Prostate gland (tissue), 2 donors: ENCODE measurements around the gene MOGAT3. TPM values are rescaled to one million over a fixed set of nuclear protein-coding genes. Genes with fewer than 3 reads are reported as not detected.

Source experiments
- DNase-seq: peaks from one replicate; pipeline ENCODE4 v3.0.0-alpha.2; 2019; ENCODE audit warnings: low spot score
- H3K27ac ChIP-seq, 2 donors: fragments of 200-600 bp; sonication (generic); 2 replicates each; pipeline ENCODE4 v1.5.1; 2017 to 2019
- H3K27me3 ChIP-seq: fragments of 200-600 bp; sonication (generic); replicated peaks from 2 replicates; pipeline ENCODE4 v1.5.1; 2019; ENCODE audit not compliant: insufficient read depth
- H3K36me3 ChIP-seq, 2 donors: fragments of 200-600 bp; sonication (generic); 1 replicate in 1 of 2; 2 replicates in 1 of 2; pipeline versions ENCODE4 v1.5.1 to v1.8.1; 2017 to 2019
- H3K4me1 ChIP-seq: fragments of 200-600 bp; sonication (generic); replicated peaks from 2 replicates; pipeline ENCODE4 v1.5.1; 2019
- H3K4me3 ChIP-seq, 2 donors: fragments of 200-600 bp; sonication (generic); 2 replicates each; pipeline ENCODE4 v1.5.1; 2017 to 2019
- H3K9me3 ChIP-seq: fragments of 200-600 bp; sonication (generic); 2 replicates; pipeline ENCODE4 v1.5.1; 2017
- POLR2A ChIP-seq: fragments of 450-650 bp; IDR thresholded peaks from one replicate; pipeline ENCODE4 v1.6.1; 2016; ENCODE audit warnings: antibody characterized with exemption, mild to moderate bottlenecking
- POLR2AphosphoS5 ChIP-seq: sonication (generic); formaldehyde crosslinking; IDR thresholded peaks from one replicate; pipeline ENCODE4 v1.6.1; 2017; ENCODE audit warnings: antibody characterized with exemption
- WGBS: methylation state at CpG from one replicate; pipeline ENCODE4 v1.1.5; 2018; 5-methylcytosine and 5-hydroxymethylcytosine counted together
- intact Hi-C: fragments of 100-400 bp; cut with DNase I; formaldehyde crosslinking; loops from one replicate; pipeline ENCODE4 v1.14.2; 2022
- total RNA-seq, 2 donors: library from RNA; depleted of rRNA; stranded (reverse); fragments of >200 nt; gene quantifications; one replicate each; pipeline ENCODE4 v1.1.0, GENCODE V29; 2016
- TF ChIP-seq, protein P1 (sequence below), 4 experiments: fragments of 200-600 bp in 2 of 4; fragments of 450-650 bp in 2 of 4; sonication (generic) in 2 of 4; IDR thresholded peaks; 1 replicate in 3 of 4; 2 replicates in 1 of 4; pipeline ENCODE4 v1.5.1; 2016 to 2019; ENCODE audit warnings: antibody characterized with exemption in 4 of 4, mild to moderate bottlenecking in 2 of 4, moderate library complexity in 2 of 4

MOGAT3 gene
- total RNA-seq, 2 donors from 2014 or later, result not detected

DNA sequence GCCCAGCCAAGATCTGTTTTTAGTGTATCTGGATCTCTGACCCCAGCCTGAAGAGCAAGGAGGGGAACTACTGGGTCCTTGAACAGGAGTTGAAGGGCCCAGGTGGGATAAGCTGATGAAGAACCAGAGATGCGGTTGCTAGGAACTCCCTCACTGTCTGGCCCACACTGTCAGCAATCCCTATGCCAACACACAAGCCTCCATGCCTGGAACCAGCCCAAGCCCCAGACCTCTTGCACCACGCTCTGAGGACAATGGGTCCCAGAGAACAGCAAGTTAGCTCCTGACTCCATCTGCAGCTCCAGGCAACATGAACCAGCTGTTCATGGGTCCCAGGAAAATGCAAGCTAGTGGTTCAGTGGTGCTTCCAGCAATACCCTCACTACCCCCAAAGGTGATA lies 23.2 kb downstream of the MOGAT3 start:
- H3K9me3 ChIP-seq, result no peaks in the 10 kb centered on the region
- H3K36me3 ChIP-seq, result no peaks in the 10 kb centered on the region
- peaks cover 30% of the 10 kb centered on the region for H3K27me3 ChIP-seq
- DNase-seq, result no peak
- no peak overlapping the region for H3K4me3 ChIP-seq
- no peaks in the 10 kb centered on the region for H3K4me1 ChIP-seq
- H3K27ac ChIP-seq, result no peak overlapping the region
- intact Hi-C loops, result no loop called here
- TF ChIP-seq, protein P1, sequence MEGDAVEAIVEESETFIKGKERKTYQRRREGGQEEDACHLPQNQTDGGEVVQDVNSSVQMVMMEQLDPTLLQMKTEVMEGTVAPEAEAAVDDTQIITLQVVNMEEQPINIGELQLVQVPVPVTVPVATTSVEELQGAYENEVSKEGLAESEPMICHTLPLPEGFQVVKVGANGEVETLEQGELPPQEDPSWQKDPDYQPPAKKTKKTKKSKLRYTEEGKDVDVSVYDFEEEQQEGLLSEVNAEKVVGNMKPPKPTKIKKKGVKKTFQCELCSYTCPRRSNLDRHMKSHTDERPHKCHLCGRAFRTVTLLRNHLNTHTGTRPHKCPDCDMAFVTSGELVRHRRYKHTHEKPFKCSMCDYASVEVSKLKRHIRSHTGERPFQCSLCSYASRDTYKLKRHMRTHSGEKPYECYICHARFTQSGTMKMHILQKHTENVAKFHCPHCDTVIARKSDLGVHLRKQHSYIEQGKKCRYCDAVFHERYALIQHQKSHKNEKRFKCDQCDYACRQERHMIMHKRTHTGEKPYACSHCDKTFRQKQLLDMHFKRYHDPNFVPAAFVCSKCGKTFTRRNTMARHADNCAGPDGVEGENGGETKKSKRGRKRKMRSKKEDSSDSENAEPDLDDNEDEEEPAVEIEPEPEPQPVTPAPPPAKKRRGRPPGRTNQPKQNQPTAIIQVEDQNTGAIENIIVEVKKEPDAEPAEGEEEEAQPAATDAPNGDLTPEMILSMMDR (IDR thresholded peaks at IDR 0.05), result no peak
- TF ChIP-seq POLR2A (no peak), POLR2AphosphoS5 (no peak)
- 65% methylated on average over 2 of the region's 2 CpGs for WGBS

DNA sequence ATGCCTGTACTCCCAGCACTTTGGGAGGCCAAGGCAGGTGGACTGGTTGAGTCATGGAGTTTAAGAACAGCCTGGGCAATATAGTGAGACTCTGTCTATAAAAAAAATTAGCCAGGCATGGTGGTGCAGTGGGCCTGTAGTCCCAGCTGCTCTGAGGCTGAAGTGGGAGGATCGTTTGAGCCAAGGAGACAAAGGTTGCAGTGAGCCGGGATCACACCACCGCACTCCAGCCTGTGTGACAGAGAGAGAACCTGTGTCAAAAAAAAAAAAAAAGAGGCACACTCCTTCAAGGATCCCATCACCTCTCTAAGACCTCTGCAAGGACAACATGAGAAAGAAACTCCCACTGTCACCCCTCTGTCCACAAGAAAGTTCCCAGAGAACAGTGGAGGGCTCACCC lies 25.2 kb downstream of the MOGAT3 start:
- DNase-seq, result no peak
- intact Hi-C loops, result no loop called here
- Histone ChIP-seq H3K27ac (no peak overlapping the region), H3K36me3 (no peaks in the 10 kb centered on the region), H3K4me3 (no peak overlapping the region), H3K4me1 (peaks cover 5% of the 10 kb centered on the region), H3K9me3 (no peaks in the 10 kb centered on the region), H3K27me3 (peaks cover 48% of the 10 kb centered on the region)
- 28% methylated on average over 3 of the region's 3 CpGs for WGBS
- TF ChIP-seq POLR2A, result no peak
- TF ChIP-seq, protein P1 (IDR thresholded peaks at IDR 0.05), result no peak
- TF ChIP-seq POLR2AphosphoS5, result no peak

DNA sequence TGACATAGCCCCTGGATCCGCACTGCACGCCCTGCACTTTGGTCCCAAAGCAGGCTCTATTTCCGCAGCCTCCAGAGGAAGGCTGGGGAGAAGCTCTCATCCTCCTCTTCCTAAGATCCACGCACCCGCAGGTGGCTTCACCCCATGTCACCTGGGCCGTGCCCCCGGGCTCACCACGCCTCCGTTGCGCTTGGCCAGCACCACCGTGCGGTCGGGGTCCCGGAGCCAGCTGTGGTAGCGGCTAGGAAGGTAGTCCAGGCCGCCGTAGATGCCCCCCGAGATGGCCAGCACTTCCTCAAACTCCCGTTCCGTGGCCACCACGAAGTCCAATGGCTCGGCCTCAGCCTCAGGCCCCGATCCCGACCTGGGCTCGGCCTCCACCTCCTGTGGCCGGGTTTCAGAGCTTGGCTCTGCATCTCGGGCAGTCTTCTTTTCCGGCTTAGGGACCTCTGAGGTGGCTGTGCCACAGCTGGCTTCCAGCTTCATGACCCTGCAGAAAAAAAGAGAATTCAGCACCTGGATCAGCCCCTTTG lies 26.4 kb downstream of the MOGAT3 start:
- H3K27ac ChIP-seq, result no peak overlapping the region
- peaks cover 5% of the 10 kb centered on the region for H3K4me1 ChIP-seq
- TF ChIP-seq, protein P1 (IDR thresholded peaks at IDR 0.05), result no peak
- TF ChIP-seq POLR2A, result no peak
- TF ChIP-seq POLR2AphosphoS5, result no peak
- H3K36me3 ChIP-seq, result no peaks in the 10 kb centered on the region
- no peak for DNase-seq
- no peak overlapping the region for H3K4me3 ChIP-seq
- intact Hi-C loops, result no loop called here
- WGBS, result 6% methylated on average over 26 of the region's 28 CpGs
- no peaks in the 10 kb centered on the region for H3K9me3 ChIP-seq
- H3K27me3 ChIP-seq, result peaks cover 43% of the 10 kb centered on the region

DNA sequence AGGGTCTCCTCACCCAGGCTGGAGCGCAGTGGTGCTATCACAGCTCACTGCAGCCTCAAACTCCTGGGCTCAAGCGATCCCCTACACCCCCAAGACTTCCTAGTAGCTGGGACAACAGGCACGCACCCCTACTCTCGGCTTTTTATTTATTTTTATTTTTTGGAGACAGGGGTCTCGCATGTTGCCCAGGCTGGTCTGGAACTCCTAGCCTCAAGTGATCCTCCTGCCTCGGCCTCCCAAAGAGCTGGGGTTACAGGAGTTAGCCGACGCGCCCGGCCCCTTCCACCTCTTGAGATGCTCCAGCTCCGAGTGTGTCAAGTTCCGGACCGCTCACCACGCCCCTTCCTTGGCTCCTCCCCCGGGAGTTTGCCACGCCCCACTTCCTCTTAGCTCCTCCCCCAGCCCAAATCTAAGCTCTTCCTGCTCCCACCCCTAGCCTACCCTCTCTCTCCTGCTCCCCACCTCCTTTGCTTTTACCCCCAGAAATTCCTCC lies 27.0 kb downstream of the MOGAT3 start:
- intact Hi-C loops, result no loop called here
- DNase-seq, result no peak
- H3K4me3 ChIP-seq, result no peak overlapping the region

More for the DNA sequence above, 27.0 kb downstream of the MOGAT3 start:
- H3K36me3 ChIP-seq, result no peaks in the 10 kb centered on the region
- H3K27ac ChIP-seq, result no peak overlapping the region
- peaks cover 43% of the 10 kb centered on the region for H3K27me3 ChIP-seq
- peaks cover 5% of the 10 kb centered on the region for H3K4me1 ChIP-seq
- no peaks in the 10 kb centered on the region for H3K9me3 ChIP-seq
- TF ChIP-seq, protein P1 (IDR thresholded peaks at IDR 0.05), result no peak
- TF ChIP-seq POLR2A (no peak), POLR2AphosphoS5 (no peak)
- 3% methylated on average over 16 of the region's 16 CpGs for WGBS
